Prostate gland (tissue), 2 donors: ENCODE measurements around the gene ACOX1.

Experiments
- CTCF ChIP-seq, 4 experiments: fragments of 200-600 bp in 2 of 4; fragments of 450-650 bp in 2 of 4; sonication (generic) in 2 of 4; IDR thresholded peaks; 1 replicate in 3 of 4; 2 replicates in 1 of 4; pipeline ENCODE4 v1.5.1; 2016 to 2019; ENCODE audit warnings: antibody characterized with exemption in 4 of 4, mild to moderate bottlenecking in 2 of 4, moderate library complexity in 2 of 4
- POLR2A ChIP-seq: fragments of 450-650 bp; IDR thresholded peaks from one replicate; pipeline ENCODE4 v1.6.1; 2016; ENCODE audit warnings: antibody characterized with exemption, mild to moderate bottlenecking
- POLR2AphosphoS5 ChIP-seq: sonication (generic); formaldehyde crosslinking; IDR thresholded peaks from one replicate; pipeline ENCODE4 v1.6.1; 2017; ENCODE audit warnings: antibody characterized with exemption

DNA sequence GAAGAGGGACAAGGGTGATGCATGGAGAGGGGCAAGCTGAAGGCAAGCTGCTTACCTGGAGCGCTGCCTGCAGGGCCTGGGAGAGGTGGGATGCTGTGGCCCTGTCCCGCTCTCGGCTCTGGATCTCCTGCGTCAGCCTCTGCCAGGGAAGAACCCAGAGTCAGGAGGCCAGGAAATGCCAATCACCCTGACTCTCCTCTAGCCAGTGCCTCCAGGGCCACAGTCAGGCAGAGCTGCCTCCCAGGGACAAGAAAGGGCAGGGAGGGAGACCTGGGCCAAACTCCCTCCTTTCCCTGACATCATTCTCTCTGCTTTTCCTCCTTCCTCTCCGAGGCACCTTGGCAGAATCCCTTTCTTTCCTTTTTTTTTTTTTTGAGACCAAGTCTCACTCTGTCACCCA is 33.0 kb upstream of the ACOX1 start:
- TF ChIP-seq POLR2AphosphoS5 (no peak), CTCF (IDR thresholded peaks at IDR 0.05) (no peak), POLR2A (no peak)
